Peyer's patch (tissue), 4 donors: ENCODE measurements around the gene GPSM3.

Source experiments
- CTCF ChIP-seq, 6 experiments: fragments of 450-650 bp in 4 of 6; fragments of 200-600 bp in 2 of 6; sonication (generic) in 1 of 6; IDR thresholded peaks; one replicate each; pipeline ENCODE4 v1.5.1; 2017 to 2019; ENCODE audit warnings: antibody characterized with exemption in 6 of 6, mild to moderate bottlenecking in 3 of 6, moderate library complexity in 1 of 6
- POLR2A ChIP-seq, 2 donors: fragments of 450-650 bp; IDR thresholded peaks; one replicate each; pipeline ENCODE4 v1.5.1; 2017; ENCODE audit warnings: antibody characterized with exemption in 2 of 2, mild to moderate bottlenecking in 2 of 2, moderate library complexity in 2 of 2

- no peak for TF ChIP-seq CTCF (IDR thresholded peaks at IDR 0.05)
- TF ChIP-seq POLR2A (IDR thresholded peaks at IDR 0.05): no peak
These were observed 27.6 kb upstream of the GPSM3 start for GRCh38 chr6:32220021-32220420.
